HG02610 (cell line): ENCODE measurements around the gene TRERF1.

Source experiments
- ATAC-seq: cut with Tn5 transposase; IDR thresholded peaks from one replicate; pipeline ENCODE4 v1.9.1; 2021; ENCODE audit warnings: mild to moderate bottlenecking, moderate library complexity; ENCODE audit not compliant: unreplicated experiment

The TRERF1 gene

GRCh38 chr6:42313941-42314570 is 137.7 kb downstream of the TRERF1 start:
- ATAC-seq: no peak

- ATAC-seq: no peak
Observed at GRCh38 chr6:42313038-42313437, 138.7 kb downstream of the TRERF1 start.

DNA sequence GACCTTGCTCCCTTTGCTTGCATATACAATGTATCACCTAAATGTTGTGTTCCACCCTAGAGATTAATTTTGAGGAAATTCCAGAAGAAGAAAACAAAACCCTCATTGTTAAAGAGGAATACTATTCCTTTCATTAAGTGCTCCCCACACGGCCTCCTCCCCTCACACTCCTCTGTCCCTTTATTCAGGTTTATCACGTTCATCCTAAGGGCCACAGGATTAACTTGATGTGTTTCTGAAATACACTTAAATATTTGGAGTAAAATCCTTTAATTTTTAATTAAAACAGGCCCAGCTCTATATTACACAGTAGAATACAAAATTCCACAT is 144.6 kb downstream of the TRERF1 start:
- ATAC-seq: no peak

DNA sequence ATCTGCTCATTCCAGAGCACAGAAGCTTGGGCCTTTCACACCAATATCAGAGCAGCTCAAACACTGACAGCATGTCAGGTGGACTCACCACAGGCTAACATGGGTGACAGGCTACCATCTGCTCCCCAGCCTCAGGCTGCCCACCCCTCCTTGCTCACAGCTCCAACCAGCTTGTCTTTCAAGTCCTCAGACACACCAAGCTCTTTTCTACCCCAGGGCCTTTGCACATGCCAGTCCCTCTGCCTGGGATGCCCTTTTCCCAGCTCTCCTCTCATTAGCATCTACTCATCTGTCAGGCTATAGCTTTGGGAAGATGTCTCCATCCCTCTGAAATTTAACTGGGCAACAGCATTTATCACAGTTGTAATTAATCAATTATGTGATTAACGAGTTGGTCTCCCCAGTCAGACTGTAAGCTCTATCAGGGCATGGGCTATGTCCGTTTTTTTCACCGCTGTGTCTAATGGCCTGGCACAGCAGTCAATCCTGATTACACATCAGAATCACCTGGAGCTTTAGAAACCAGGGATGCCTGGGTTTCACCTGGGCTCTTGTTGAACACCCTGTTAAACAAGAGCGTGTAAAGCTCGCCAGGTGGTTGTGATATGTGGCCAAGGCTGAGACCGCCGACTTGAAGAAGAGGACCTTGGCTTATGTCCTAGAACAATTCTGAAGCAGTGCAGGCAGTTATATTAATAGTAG is 145.1 kb downstream of the TRERF1 start:
- ATAC-seq: no peak

DNA sequence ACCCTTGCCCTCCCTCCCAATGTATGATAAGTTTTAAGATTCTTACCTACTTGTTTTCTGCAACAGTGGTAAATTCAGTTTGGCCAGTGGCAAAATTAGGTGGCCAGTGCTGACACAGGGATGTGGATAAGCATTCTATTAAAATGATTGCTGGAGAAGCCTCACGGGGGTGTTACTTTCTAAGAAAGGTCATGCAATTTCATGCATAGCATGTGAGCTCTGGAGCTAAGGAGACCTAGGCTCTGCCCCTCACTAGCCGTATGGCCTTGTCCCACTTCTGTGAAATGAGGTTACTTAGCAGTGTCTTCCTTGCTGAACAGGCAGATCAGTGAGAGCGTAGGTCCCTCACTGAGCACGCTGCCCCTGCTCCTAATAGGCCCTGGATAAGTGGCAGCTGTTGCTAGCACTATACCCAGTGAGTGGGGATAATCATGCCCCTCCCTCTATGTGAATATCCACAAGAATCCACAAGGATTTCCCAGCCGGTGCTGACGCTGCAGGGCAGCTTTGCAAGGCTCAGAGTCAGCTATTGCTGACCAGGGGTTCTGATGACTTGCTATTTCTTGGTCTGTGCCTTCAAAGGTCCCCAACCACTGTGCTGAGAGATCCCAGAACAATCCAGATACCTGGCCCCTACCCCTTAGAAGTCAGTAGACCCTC is 147.5 kb downstream of the TRERF1 start:
- ATAC-seq: no peak

GRCh38 chr6:42302411-42302810 is 149.3 kb downstream of the TRERF1 start:
- ATAC-seq: no peak

GRCh38 chr6:42301986-42302385 is 149.7 kb downstream of the TRERF1 start:
- no peak for ATAC-seq

DNA sequence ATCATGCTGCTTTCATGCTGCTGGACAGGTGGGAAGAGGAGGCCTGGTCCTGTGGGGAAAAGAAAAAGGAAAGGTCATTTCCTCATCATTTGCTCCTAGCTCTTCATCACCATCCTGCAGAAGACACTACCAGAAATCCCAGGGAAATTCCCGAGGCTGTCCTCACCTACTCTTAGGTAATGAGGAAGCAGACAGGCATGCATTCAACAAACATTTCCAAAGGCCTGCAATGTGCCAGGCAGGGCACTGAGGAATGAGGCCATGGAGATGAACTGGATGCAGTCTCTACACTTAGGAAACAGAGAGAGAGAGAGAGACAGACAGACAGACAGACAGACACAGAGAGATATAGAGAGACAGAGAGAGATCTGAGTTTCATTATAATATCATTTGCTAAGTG is 151.0 kb downstream of the TRERF1 start:
- no peak for ATAC-seq

- ATAC-seq: no peak
Observed at GRCh38 chr6:42300185-42300584, 151.5 kb downstream of the TRERF1 start.

GRCh38 chr6:42297661-42298060 is 154.1 kb downstream of the TRERF1 start:
- no peak for ATAC-seq

DNA sequence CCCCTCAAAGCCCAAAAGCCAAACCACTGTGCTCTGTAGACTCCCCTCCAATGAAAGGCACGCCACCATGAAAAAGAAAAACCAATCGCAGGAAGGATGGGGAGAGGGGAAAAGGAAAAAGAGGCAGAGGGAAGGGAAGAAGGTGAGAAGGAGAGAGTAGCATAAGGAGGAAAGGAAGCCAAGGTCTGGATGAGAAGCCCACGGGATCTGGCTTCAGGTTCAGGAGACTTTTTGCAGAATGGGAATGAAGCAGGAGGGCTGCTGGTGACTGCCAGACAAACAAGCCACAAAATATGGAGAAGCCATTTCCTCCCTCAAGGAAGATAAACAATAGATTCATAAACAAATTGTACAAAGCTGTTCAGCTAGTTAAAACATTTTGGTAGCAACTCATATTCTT is 155.1 kb downstream of the TRERF1 start:
- ATAC-seq: no peak

DNA sequence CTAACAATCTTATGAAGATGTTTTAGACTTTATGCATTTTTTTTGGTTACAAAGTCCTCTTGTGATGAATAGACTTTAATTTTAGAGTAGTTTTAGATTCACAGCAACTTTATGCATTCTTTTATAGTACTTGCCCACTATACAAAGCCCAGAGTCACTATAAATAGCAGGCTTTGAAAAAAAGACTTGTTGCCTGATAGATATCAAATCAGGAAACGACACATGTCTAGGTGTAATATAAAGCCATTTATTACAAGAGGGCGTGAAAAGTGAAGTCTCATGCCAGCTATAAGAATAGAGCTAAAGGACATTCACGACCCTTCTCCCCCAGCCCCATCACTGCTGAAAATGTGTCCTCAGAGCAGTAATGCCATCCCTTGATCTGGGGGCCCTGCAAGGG is 156.0 kb downstream of the TRERF1 start:
- no peak for ATAC-seq

- no peak for ATAC-seq
Observed at GRCh38 chr6:42295181-42295580, 156.5 kb downstream of the TRERF1 start.

DNA sequence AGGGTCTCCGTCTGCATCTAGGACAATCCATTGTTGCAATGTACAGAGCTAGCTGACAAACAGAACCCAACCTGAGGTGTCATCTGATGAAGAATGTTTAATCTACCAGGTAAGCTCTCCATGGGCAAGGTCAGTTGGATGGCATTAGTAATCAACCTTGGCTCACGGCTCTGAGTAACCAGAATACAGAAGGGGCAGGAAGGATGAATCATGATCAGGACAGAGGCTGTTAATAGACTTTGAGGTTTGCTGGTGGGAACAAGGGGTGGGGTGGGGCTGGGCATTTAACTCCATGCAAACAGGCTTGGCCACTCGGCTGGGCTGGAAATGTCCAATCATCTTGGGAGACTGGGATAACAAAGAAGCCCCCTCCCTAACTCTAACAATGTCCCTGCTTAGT is 157.0 kb downstream of the TRERF1 start:
- ATAC-seq: no peak

DNA sequence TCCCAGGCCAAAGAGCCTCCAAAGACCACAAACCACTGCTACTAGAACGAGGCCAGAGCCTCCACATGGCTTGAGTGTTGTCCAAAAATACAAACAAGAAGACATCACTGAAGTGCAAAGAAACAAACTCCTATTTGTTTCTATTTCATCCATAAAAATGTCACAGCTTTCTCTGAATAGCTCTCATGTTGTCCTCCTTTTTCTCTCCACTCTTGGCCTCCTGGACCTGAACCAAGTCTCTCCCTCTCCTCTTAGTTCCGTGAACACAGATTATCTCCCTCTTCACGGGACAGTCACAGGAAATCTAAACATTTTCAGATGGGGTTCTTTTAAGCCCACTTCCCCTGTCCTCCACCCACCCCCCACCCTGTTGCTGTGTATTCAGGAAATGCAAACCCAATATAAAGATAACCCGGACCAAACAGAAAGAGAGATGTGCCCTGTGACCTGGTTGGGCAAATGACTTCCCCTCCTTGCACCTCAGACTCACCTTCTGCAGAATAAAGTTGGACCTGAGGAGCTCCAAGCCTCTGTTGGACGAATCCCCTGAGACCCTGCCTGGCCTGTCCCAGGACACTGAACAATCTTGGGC is 158.2 kb downstream of the TRERF1 start:
- no peak for ATAC-seq

- no peak for ATAC-seq
Observed at GRCh38 chr6:42292004-42292740, 159.6 kb downstream of the TRERF1 start.

GRCh38 chr6:42287756-42288155 is 164.0 kb downstream of the TRERF1 start:
- no peak for ATAC-seq

DNA sequence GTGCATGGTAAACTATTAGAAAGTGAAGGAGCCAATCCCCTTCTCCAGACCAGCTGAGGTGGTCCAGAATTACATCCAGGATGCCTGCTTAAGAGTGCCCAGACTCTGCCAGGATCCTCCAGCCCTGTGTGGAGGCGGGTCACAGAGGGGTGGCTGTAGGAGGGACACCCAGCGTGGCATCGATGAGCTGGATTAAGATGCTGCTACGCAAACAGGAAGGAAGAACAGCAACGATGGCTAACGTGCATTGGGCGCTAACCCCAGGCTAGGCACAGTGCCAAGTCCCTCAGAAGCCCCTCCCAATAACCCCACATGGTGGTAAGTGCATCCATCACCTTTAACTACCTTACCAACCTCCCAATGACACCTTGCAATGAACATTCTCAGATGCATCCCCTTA is 170.2 kb downstream of the TRERF1 start:
- no peak for ATAC-seq

DNA sequence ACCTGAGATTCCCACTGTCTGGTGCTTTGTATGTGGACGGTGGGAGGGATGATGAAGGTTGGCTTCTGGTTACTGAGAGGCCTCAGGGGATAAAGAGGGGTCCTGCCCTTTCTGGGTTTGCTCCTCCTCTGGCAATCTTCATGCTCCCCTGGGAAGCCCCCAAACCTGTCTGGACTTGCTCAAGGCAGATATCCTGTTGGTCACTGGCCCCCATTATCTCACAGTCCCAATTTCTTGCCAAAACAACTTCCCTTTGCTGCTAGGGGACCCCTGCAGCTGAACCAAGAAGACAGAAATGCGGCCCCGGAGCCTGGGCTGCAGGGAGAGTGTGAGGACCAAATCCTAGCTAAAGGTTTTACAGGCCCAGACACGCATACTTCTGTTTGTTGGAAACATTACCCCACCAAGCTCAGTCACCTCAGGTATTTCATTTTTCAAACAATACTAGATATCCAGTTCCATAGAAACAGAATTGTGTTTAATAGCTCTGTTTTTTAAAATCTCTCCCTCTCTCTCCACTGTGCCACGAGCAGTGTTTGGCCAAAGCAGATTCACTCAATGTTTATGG is 170.7 kb downstream of the TRERF1 start:
- ATAC-seq: no peak

DNA sequence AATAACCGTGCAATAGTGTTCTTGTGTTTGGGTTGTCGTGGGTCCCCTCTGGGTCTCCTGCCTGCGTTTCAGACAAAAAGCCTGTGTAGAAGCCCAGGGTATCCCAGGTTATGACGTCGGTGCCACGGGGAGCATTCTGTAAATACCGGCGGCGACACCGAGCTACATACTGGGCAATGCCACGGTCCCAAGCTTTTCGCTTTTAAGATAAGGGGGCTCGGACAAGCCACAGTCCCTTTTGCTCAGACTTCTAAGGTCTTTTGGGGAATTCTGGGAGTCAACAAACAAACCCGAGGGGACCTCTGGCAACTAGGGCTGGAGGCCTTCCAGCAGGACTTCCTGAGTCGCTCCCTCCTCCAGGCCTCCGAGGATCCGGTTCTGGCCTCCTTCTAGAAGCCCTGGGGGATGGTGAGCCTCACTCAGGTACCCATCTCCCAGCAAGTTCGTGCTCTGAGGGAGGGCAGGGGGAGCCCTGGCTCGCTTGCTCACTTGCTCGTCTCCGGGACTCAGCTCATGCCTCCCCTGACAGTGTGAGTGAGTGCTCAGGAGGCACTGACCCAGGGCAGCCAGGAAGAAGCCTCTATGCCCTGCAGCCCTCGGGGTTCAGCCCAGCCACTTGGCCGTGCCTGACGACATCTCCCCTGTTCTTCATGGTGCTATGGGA is 171.6 kb downstream of the TRERF1 start:
- no peak for ATAC-seq
